ENCODE data around the gene AGPAT1. TPM values are rescaled to one million over a fixed set of nuclear protein-coding genes. Genes with fewer than 3 reads are reported as not detected.

The AGPAT1 gene
- total and polyA plus RNA-seq, 2 of the 13 experiments (the other 11 are each of a cell fraction or from before 2014, with no cell fraction given): 51.3 to 139 TPM

- TF ChIP-seq ADNP (CRISPR knock-in tag; IDR thresholded peaks at IDR 0.05) (no peak), ZNF160 (CRISPR knock-in tag; IDR thresholded peaks at IDR 0.05) (no peak), ZNF512B (CRISPR knock-in tag; IDR thresholded peaks at IDR 0.05; ENCODE audit: borderline replicate concordance) (no peak), ZNF672 (CRISPR knock-in tag; IDR thresholded peaks at IDR 0.05) (no peak), ZNF569 (CRISPR knock-in tag; IDR thresholded peaks at IDR 0.05; ENCODE audit: borderline replicate concordance) (no peak; the same call in 1 of the 2 replicates), NFE2L2 (IDR thresholded peaks at IDR 0.05; ENCODE audit: low read length) (no peak), POLR2G (IDR thresholded peaks at IDR 0.05; ENCODE audit: low read depth, low read length) (peak; percentile 84), ZMYM2 (CRISPR knock-in tag; IDR thresholded peaks at IDR 0.05) (no peak), ZNF589 (CRISPR knock-in tag; conservative IDR thresholded peaks at IDR 0.05) (no peak), TEAD3 (CRISPR knock-in tag; optimal IDR thresholded peaks at IDR 0.05; ENCODE audit: borderline replicate concordance) (peak; percentile 39), ZNF329 (CRISPR knock-in tag; IDR thresholded peaks at IDR 0.05; ENCODE audit: low read depth) (0 out of 2 replicates have a peak, but pooled peaks have one; percentile 37), ZC3H13 (CRISPR knock-in tag; IDR thresholded peaks at IDR 0.05) (no peak), ELF1 (CRISPR knock-in tag; IDR thresholded peaks at IDR 0.05) (peak; percentile 80), ZNF558 (CRISPR knock-in tag; IDR thresholded peaks at IDR 0.05; ENCODE audit: borderline replicate concordance) (no peak), FOXM1 (CRISPR knock-in tag; IDR thresholded peaks at IDR 0.05) (no peak), DR1 (CRISPR knock-in tag; IDR thresholded peaks at IDR 0.05) (peak; percentile 33; the same call in 1 of the 2 replicates), ZNF441 (CRISPR knock-in tag; IDR thresholded peaks at IDR 0.05; ENCODE audit: borderline replicate concordance) (no peak; the same call in 1 of the 2 replicates), CHD4 (IDR thresholded peaks at IDR 0.05; ENCODE audit: borderline replicate concordance, low read length) (peak; percentile 84), ZNF746 (CRISPR knock-in tag; IDR thresholded peaks at IDR 0.05) (no peak), XRCC5 (optimal IDR thresholded peaks at IDR 0.05; ENCODE audit: low read length) (peak; percentile 59), ZMAT3 (CRISPR knock-in tag; conservative IDR thresholded peaks at IDR 0.05) (no peak), KAT7 (CRISPR knock-in tag; IDR thresholded peaks at IDR 0.05; ENCODE audit: borderline replicate concordance) (peak; percentile 79; the same call in 1 of the 2 replicates), ZNF138 (CRISPR knock-in tag; IDR thresholded peaks at IDR 0.05; ENCODE audit: low read depth) (no peak)
- TF ChIP-seq, protein P1, sequence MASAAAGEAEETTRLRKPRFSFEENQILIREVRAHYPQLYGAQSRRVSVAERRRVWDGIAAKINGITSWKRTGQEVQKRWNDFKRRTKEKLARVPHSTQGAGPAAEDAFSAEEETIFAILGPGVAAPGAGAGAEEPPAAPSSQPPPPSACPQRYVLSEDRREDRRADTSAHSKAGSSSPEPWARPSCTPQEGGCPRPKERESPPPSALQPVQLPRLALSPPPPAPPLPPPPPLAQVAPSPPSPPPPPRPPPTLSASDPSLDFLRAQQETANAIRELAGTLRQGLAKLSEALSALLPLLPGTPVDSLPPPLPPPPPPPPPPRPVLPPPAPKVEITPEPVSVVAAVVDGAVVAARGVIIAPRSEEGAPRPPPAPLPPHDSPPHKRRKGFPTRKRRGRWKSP (CRISPR knock-in tag; IDR thresholded peaks at IDR 0.05): no peak
- TF ChIP-seq, protein P2, sequence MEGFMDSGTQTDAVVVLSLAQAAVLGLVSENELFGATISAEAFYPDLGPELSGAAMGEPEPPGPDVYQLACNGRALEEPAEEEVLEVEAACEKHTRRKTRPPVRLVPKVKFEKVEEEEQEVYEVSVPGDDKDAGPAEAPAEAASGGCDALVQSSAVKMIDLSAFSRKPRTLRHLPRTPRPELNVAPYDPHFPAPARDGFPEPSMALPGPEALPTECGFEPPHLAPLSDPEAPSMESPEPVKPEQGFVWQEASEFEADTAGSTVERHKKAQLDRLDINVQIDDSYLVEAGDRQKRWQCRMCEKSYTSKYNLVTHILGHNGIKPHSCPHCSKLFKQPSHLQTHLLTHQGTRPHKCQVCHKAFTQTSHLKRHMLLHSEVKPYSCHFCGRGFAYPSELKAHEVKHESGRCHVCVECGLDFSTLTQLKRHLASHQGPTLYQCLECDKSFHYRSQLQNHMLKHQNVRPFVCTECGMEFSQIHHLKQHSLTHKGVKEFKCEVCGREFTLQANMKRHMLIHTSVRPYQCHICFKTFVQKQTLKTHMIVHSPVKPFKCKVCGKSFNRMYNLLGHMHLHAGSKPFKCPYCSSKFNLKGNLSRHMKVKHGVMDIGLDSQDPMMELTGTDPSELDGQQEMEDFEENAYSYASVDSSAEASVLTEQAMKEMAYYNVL (CRISPR knock-in tag; IDR thresholded peaks at IDR 0.05; ENCODE audit: borderline replicate concordance): peak; percentile 47; the same call in 1 of the 2 replicates
Observed at GRCh38 chr6:32175711-32176475, at the start of gene AGPAT1 (continued).
